GM19372 (cell line): ENCODE measurements around the gene ALG9.
"Not testable (repeated sequence)": the region's sequence is repeated elsewhere in the genome, so short reads cannot be mapped to it uniquely, and the experiment has no call there.

ENCODE experiments used
- ATAC-seq: cut with Tn5 transposase; IDR thresholded peaks from one replicate; pipeline ENCODE4 v1.9.1; 2021; ENCODE audit warnings: mild to moderate bottlenecking, low read depth, moderate library complexity; ENCODE audit not compliant: unreplicated experiment

Gene ALG9

GRCh38 chr11:111801135-111801534 is 70.2 kb downstream of the ALG9 start:
- no peak for ATAC-seq

GRCh38 chr11:111798279-111798678 is 73.1 kb downstream of the ALG9 start:
- ATAC-seq, result no peak

GRCh38 chr11:111797145-111797581 is 74.2 kb downstream of the ALG9 start:
- ATAC-seq, result no peak

- no peak for ATAC-seq
Measured at GRCh38 chr11:111796696-111797095, 74.7 kb downstream of the ALG9 start.

GRCh38 chr11:111795334-111795985 is 75.9 kb downstream of the ALG9 start:
- no peak for ATAC-seq

- ATAC-seq, result no peak
Measured at GRCh38 chr11:111793863-111794262, 77.5 kb downstream of the ALG9 start.

GRCh38 chr11:111792955-111793500 is 78.4 kb downstream of the ALG9 start:
- ATAC-seq, result no peak

- no peak for ATAC-seq
Measured at GRCh38 chr11:111792314-111792713, 79.1 kb downstream of the ALG9 start.

- ATAC-seq, result no peak
Measured at GRCh38 chr11:111788464-111788863, 82.9 kb downstream of the ALG9 start.

- no peak for ATAC-seq
Measured at GRCh38 chr11:111788051-111788450, 83.3 kb downstream of the ALG9 start.

GRCh38 chr11:111785886-111786412 is 85.4 kb downstream of the ALG9 start:
- ATAC-seq, result no peak

- no peak for ATAC-seq
Measured at GRCh38 chr11:111785076-111785475, 86.3 kb downstream of the ALG9 start.

- ATAC-seq, result not testable (repeated sequence)
Measured at GRCh38 chr11:111784311-111784710, 87.1 kb downstream of the ALG9 start.

- ATAC-seq, result no peak
Measured at GRCh38 chr11:111782109-111782741, 89.2 kb downstream of the ALG9 start.

GRCh38 chr11:111779118-111779517 is 92.3 kb downstream of the ALG9 start:
- no peak for ATAC-seq

- ATAC-seq, result no peak
Measured at GRCh38 chr11:111778047-111778558, 93.3 kb downstream of the ALG9 start.

GRCh38 chr11:111777094-111778046 is 94.0 kb downstream of the ALG9 start:
- peak; percentile 66 for ATAC-seq

- ATAC-seq, result peak; percentile 95
Measured at GRCh38 chr11:111776398-111777093, 94.8 kb downstream of the ALG9 start.

GRCh38 chr11:111774955-111775710 is 96.2 kb downstream of the ALG9 start:
- ATAC-seq, result no peak
